ENCODE data around the gene NIBAN1. TPM values are rescaled to one million over a fixed set of nuclear protein-coding genes. Genes with fewer than 3 reads are reported as not detected.

Gene NIBAN1
- total RNA-seq, 1 donor from 2014 or later: 72.8 TPM

DNA sequence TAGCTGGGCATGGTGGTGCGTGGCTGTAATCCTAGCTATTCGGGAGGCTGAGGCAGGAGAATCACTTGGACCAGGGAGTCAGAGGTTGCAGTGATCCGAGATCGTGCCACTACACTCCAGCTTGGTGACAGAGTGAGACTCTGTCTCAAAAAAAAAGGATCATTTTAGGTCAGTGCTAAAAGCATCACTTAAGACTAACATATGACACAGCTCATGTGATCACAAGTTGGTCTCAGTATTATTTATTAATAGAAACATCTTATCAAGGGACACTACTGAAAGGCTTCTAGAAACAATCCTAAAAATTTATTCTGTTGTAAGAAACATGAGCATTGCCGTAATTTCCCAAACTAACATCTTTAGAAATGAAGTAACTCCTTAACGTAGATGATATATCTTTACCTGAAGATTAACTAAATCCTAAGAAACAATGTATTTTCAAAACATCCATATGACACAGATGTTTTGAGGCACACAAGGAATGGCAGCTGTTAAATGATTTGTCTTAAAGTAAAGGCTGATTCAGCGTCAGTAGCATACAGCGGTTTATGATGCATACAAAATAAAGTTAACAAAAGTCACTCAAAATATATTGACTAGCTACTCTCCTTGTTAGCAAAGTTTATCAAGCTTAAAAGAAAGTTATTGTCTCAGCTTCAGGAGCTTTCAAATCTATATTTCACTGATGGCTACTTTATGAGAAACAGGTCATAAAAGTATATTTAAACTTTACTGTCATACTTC is 2.6 kb downstream of the NIBAN1 start:
- no peak overlapping the region for H3K4me3 ChIP-seq (ENCODE audit: low read depth, low read length)

DNA sequence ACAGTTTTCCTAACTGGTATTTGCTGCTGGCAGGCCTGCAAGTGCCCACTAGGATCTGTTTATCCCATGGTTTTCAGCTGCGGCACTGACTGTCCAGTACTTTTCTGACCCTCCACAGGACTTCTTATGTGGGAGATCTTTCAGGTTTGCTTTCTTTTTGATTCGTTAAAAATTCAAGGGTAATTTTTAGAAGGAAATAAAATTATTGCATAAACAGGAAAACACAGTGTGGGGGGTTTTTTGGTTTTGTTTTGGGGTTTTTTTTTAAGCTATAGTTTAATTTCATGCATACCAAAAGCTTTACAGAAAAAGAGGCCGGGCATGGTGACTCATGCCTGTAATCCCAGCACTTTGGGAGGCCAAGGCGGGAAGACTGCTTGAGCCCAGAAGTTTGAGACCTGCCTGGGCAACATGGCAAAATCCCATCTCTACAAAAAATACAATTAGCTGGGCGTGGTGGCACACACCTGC is 3.6 kb downstream of the NIBAN1 start:
- Histone ChIP-seq H3K4me3 (ENCODE audit: low read depth, low read length) (no peak overlapping the region), H3K27me3 (ENCODE audit: control insufficient read depth, insufficient read depth, low read length) (no peaks in the 10 kb centered on the region), H3K36me3 (ENCODE audit: control insufficient read depth, insufficient read depth, low read length) (no peaks in the 10 kb centered on the region)
- TF ChIP-seq, protein P1, sequence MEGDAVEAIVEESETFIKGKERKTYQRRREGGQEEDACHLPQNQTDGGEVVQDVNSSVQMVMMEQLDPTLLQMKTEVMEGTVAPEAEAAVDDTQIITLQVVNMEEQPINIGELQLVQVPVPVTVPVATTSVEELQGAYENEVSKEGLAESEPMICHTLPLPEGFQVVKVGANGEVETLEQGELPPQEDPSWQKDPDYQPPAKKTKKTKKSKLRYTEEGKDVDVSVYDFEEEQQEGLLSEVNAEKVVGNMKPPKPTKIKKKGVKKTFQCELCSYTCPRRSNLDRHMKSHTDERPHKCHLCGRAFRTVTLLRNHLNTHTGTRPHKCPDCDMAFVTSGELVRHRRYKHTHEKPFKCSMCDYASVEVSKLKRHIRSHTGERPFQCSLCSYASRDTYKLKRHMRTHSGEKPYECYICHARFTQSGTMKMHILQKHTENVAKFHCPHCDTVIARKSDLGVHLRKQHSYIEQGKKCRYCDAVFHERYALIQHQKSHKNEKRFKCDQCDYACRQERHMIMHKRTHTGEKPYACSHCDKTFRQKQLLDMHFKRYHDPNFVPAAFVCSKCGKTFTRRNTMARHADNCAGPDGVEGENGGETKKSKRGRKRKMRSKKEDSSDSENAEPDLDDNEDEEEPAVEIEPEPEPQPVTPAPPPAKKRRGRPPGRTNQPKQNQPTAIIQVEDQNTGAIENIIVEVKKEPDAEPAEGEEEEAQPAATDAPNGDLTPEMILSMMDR (IDR thresholded peaks at IDR 0.05; ENCODE audit: insufficient read depth, low read length, poor library complexity, severe bottlenecking): no peak
- no peak for DNase-seq (ENCODE audit: low read depth)

More for the DNA sequence above, 2.6 kb downstream of the NIBAN1 start:
- H3K27me3 ChIP-seq (ENCODE audit: control insufficient read depth, insufficient read depth, low read length): no peaks in the 10 kb centered on the region
- no peak for DNase-seq (ENCODE audit: low read depth)
- H3K36me3 ChIP-seq (ENCODE audit: control insufficient read depth, insufficient read depth, low read length): no peaks in the 10 kb centered on the region
- TF ChIP-seq, protein P1 (IDR thresholded peaks at IDR 0.05; ENCODE audit: insufficient read depth, low read length, poor library complexity, severe bottlenecking): no peak

DNA sequence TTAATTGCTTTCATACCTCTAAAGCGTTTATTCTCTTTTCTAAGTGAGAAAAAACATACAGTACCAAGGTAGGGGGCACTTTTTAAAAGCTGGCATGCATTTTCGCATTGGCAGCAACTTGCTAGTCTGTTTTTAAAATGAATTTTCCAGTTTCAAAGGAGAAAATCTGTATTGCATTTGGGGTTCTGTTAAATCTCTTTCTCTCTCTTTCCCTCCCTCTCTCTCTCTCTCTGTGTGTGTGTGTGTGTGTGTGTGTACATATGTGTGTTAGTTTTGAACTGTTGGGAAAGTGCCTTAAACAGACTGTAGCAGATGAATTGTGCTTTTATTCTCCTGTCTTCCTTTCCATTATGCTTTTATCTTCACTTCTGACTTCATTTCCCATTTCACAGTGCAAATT is 7.3 kb downstream of the NIBAN1 start:
- DNase-seq (ENCODE audit: low read depth): no peak
- Histone ChIP-seq H3K36me3 (ENCODE audit: control insufficient read depth, insufficient read depth, low read length) (no peaks in the 10 kb centered on the region), H3K4me3 (ENCODE audit: low read depth, low read length) (no peak overlapping the region), H3K27me3 (ENCODE audit: control insufficient read depth, insufficient read depth, low read length) (no peaks in the 10 kb centered on the region)
- TF ChIP-seq, protein P1 (IDR thresholded peaks at IDR 0.05; ENCODE audit: insufficient read depth, low read length, poor library complexity, severe bottlenecking): no peak

DNA sequence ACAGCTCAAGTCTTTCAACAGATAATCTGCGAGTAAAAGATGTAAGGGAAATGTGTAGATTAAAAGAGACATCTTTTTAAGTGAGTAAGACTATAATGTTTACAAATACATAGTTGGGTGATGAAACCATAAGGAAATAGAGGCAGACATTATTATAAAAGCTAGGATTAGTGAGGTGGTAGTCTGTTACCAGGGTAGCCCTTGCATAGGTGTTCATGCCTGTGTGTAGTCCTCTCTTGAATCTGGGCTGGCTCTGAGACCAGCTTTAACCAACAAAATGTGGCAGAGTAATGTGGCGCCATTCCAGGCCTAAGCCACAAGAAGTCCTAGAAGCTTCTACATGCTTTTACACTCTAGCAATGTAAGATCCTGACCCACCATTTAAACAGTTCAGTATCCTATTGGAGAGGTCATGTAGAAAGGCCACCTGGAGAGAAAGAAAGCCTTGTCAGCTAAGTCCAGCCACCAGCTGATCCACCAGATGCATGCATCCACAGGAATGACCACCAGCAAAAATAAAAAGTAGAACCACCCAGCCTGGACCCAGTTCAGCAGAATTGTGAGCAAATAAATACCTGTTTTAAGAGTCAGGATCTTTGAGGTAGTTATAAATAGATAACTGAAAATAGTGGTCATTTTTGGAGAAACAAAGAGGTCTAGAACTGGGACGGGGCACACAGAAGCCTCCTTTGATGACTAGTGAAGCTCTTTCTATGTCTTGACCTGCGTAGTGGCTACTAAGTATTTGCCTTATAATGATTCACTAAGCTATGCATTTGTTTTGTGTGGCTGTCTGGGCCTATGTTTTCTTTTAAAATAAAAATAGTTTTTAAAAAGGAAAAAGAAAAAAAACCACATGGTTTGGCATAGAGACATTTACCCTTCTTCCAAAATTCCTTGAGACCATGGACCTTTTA is 8.1 kb downstream of the NIBAN1 start:
- Histone ChIP-seq H3K4me3 (ENCODE audit: low read depth, low read length) (no peak overlapping the region), H3K27me3 (ENCODE audit: control insufficient read depth, insufficient read depth, low read length) (no peaks in the 10 kb centered on the region), H3K36me3 (ENCODE audit: control insufficient read depth, insufficient read depth, low read length) (no peaks in the 10 kb centered on the region)
- TF ChIP-seq, protein P1 (IDR thresholded peaks at IDR 0.05; ENCODE audit: insufficient read depth, low read length, poor library complexity, severe bottlenecking): no peak
- no peak for DNase-seq (ENCODE audit: low read depth)

DNA sequence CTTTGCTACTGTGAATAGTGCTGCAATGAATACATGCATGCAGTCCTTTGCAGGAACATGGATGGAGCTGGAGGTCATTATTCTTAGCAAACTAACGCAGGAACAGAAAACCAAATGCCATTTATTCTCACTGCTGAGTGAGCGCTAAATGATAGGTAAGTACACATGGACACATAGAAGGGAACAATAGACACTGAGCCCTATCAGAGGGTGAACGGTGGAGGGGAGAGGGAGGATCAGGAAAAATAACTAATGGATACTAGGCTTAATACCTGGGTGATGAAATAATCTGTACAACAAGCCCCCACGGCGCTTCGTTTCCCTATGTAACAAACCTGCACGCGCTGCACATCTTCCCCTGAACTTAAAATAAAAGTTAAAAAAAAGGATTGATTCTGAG is 8.9 kb downstream of the NIBAN1 start:
- Histone ChIP-seq H3K4me3 (ENCODE audit: low read depth, low read length) (no peak overlapping the region), H3K36me3 (ENCODE audit: control insufficient read depth, insufficient read depth, low read length) (no peaks in the 10 kb centered on the region), H3K27me3 (ENCODE audit: control insufficient read depth, insufficient read depth, low read length) (no peaks in the 10 kb centered on the region)
- TF ChIP-seq, protein P1 (IDR thresholded peaks at IDR 0.05; ENCODE audit: insufficient read depth, low read length, poor library complexity, severe bottlenecking): no peak
- no peak for DNase-seq (ENCODE audit: low read depth)
